ENCODE measurements around the gene COL2A1. TPM values are rescaled to one million over a fixed set of nuclear protein-coding genes. Genes with fewer than 3 reads are reported as not detected.

Gene COL2A1
- total RNA-seq, 1 experiment from 2014 or later: not detected

- DNase-seq (ENCODE audit: low spot score): no peak
These were observed 13.7 kb downstream of the COL2A1 start for GRCh38 chr12:47990351-47991105.

- DNase-seq (ENCODE audit: low spot score): no peak
These were observed 14.6 kb downstream of the COL2A1 start for GRCh38 chr12:47989666-47990065.

- DNase-seq (ENCODE audit: low spot score): no peak
These were observed 15.3 kb downstream of the COL2A1 start for GRCh38 chr12:47989023-47989417.

GRCh38 chr12:47988073-47989022 is 15.9 kb downstream of the COL2A1 start:
- DNase-seq (ENCODE audit: low spot score): no peak

GRCh38 chr12:47987411-47988072 is 16.7 kb downstream of the COL2A1 start:
- no peak for DNase-seq (ENCODE audit: low spot score)

- DNase-seq (ENCODE audit: low spot score): no peak
These were observed 17.4 kb downstream of the COL2A1 start for GRCh38 chr12:47986832-47987231.

- no peak for DNase-seq (ENCODE audit: low spot score)
These were observed 18.0 kb downstream of the COL2A1 start for GRCh38 chr12:47986291-47986660.

GRCh38 chr12:47985596-47986290 is 18.5 kb downstream of the COL2A1 start:
- DNase-seq (ENCODE audit: low spot score): no peak

GRCh38 chr12:47984331-47984801 is 19.9 kb downstream of the COL2A1 start:
- no peak for DNase-seq (ENCODE audit: low spot score)

GRCh38 chr12:47983541-47984115 is 20.6 kb downstream of the COL2A1 start:
- no peak for DNase-seq (ENCODE audit: low spot score)

- no peak for DNase-seq (ENCODE audit: low spot score)
These were observed 21.5 kb downstream of the COL2A1 start for GRCh38 chr12:47982770-47983169.

- DNase-seq (ENCODE audit: low spot score): no peak
These were observed 22.0 kb downstream of the COL2A1 start for GRCh38 chr12:47982311-47982710.

GRCh38 chr12:47981496-47982260 is 22.6 kb downstream of the COL2A1 start:
- DNase-seq (ENCODE audit: low spot score): no peak

GRCh38 chr12:47980779-47981495 is 23.3 kb downstream of the COL2A1 start:
- no peak for DNase-seq (ENCODE audit: low spot score)

GRCh38 chr12:47980197-47980596 is 24.1 kb downstream of the COL2A1 start:
- DNase-seq (ENCODE audit: low spot score): no peak

GRCh38 chr12:47979686-47980085 is 24.6 kb downstream of the COL2A1 start:
- no peak for DNase-seq (ENCODE audit: low spot score)

- DNase-seq (ENCODE audit: low spot score): no peak
These were observed 25.1 kb downstream of the COL2A1 start for GRCh38 chr12:47979166-47979565.

GRCh38 chr12:47978598-47978873 is 25.7 kb downstream of the COL2A1 start:
- DNase-seq (ENCODE audit: low spot score): no peak

- DNase-seq (ENCODE audit: low spot score): no peak
These were observed 26.3 kb downstream of the COL2A1 start for GRCh38 chr12:47977772-47978597.

All from HT-29 (cell line).